Testis (tissue), 3 donors: ENCODE results near the gene TRIM41. TPM values are rescaled to one million over a fixed set of nuclear protein-coding genes. Genes with fewer than 3 reads are reported as not detected.

Experiments used
- DNase-seq: peaks from one replicate; pipeline ENCODE4 v3.0.0-alpha.2; 2019
- H3K27ac ChIP-seq, 2 donors: fragments of 200-600 bp; sonication (generic); one replicate each; pipeline ENCODE4 v1.5.1; 2019
- H3K27me3 ChIP-seq: fragments of 200-600 bp; sonication (generic); one replicate; pipeline ENCODE4 v1.5.1; 2019
- H3K36me3 ChIP-seq: fragments of 200-600 bp; sonication (generic); one replicate; pipeline ENCODE4 v1.5.1; 2017; ENCODE audit warnings: low read depth; ENCODE audit errors: missing control alignments
- H3K4me1 ChIP-seq: fragments of 200-600 bp; sonication (generic); one replicate; pipeline ENCODE4 v1.5.1; 2019
- H3K4me3 ChIP-seq, 2 donors: fragments of 200-600 bp; sonication (generic); one replicate each; pipeline ENCODE4 v1.5.1; 2017 to 2019
- H3K9me3 ChIP-seq: fragments of 200-600 bp; sonication (generic); one replicate; pipeline ENCODE4 v1.5.1; 2017
- POLR2A ChIP-seq: fragments of 450-650 bp; IDR thresholded peaks from one replicate; pipeline ENCODE4 v1.6.1; 2017; ENCODE audit warnings: antibody characterized with exemption, mild to moderate bottlenecking, moderate library complexity
- WGBS, 2 donors: methylation state at CpG; one replicate each; pipeline ENCODE4 v1.1.5; 2018; 5-methylcytosine and 5-hydroxymethylcytosine counted together
- intact Hi-C: fragments of 100-400 bp; cut with DNase I; formaldehyde crosslinking; loops from one replicate; pipeline ENCODE4 v1.15.1; 2023; ENCODE audit warnings: low total_unique reads
- polyA plus RNA-seq: library from polyadenylated mRNA; stranded (reverse); fragments of 350-450 nt; fragmentation: Illumina TruSeq; extraction: RNeasy Lipid Tissue Mini Kit (QIAGEN cat#74804); gene quantifications from one replicate; pipeline ENCODE4 v1.2.3, GENCODE V29; 2014; ENCODE audit warnings: low read depth, low replicate concordance; ENCODE audit not compliant: insufficient read depth
- total RNA-seq, 2 donors: library from RNA; depleted of rRNA; stranded (reverse); fragments of >200 nt; gene quantifications; one replicate each; pipeline ENCODE4 v1.2.3, GENCODE V29; 2016
- TF ChIP-seq, protein P1 (sequence below), 3 experiments: fragments of 450-650 bp in 2 of 3; fragments of 200-600 bp in 1 of 3; sonication (generic) in 1 of 3; IDR thresholded peaks; one replicate each; pipeline ENCODE4 v1.5.1; 2016 to 2019; ENCODE audit warnings: antibody characterized with exemption in 3 of 3, mild to moderate bottlenecking in 2 of 3, moderate library complexity in 1 of 3

Gene TRIM41
- total and polyA plus RNA-seq, 3 donors from 2014 or later = 39.6 to 61.5 (median 53.1) TPM

DNA sequence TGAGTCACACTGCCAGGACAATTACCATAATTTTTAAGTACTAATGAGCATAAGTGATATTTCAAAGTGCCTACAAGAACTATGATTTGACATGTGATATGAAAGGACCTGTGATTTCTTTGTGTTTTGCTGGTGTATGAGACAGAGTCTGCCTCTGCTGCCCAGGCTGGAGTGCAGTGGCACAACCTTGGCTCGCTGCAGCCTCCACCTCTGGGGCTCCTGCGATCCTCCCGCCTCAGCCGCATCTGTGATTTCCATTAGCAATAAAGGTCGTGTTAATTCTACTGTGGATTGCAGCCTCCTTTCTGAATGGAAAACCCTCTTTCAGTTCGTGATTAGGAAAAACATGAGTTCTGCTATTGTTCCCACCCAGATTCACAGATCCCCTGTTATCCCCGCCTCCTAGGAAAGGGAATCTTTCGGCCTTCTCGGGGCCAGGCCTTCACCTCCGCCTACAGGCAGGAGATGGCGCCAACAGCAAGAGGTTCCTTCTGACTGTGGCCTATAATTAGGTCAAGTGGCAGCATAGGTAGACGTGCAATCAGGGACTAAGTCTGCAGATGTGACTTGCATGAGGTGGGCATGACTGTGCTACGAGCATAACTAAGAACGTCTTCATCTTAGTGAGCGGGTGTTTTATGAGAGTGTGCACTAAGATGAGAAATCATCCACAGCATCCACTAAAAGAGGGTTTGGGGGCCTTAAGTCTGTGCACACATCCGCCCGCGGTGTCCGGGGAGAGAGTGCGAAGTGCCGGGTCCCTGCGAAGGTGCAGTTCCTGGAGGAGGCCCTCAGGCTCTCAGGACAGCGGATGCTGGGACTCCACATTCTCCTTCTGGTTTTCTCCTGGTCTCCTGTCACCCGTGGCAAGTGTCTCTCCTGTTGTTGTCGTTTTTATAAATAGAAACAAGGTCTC, 41.2 kb upstream of the TRIM41 start:
- Histone ChIP-seq H3K27ac (no peak overlapping the region), H3K4me1 (no peaks in the 10 kb centered on the region), H3K9me3 (no peaks in the 10 kb centered on the region), H3K27me3 (no peaks in the 10 kb centered on the region), H3K4me3 (no peak overlapping the region), H3K36me3 (no peaks in the 10 kb centered on the region)
- TF ChIP-seq, protein P1, sequence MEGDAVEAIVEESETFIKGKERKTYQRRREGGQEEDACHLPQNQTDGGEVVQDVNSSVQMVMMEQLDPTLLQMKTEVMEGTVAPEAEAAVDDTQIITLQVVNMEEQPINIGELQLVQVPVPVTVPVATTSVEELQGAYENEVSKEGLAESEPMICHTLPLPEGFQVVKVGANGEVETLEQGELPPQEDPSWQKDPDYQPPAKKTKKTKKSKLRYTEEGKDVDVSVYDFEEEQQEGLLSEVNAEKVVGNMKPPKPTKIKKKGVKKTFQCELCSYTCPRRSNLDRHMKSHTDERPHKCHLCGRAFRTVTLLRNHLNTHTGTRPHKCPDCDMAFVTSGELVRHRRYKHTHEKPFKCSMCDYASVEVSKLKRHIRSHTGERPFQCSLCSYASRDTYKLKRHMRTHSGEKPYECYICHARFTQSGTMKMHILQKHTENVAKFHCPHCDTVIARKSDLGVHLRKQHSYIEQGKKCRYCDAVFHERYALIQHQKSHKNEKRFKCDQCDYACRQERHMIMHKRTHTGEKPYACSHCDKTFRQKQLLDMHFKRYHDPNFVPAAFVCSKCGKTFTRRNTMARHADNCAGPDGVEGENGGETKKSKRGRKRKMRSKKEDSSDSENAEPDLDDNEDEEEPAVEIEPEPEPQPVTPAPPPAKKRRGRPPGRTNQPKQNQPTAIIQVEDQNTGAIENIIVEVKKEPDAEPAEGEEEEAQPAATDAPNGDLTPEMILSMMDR (IDR thresholded peaks at IDR 0.05) = peak; percentile 45 to 54 (median 52)
- no peak for TF ChIP-seq POLR2A
- peak; percentile 82 for DNase-seq
- WGBS, 2 donors = 33 to 40% methylated on average over 24 to 25 of the region's 25 CpGs
- intact Hi-C loops = no loop called here

DNA sequence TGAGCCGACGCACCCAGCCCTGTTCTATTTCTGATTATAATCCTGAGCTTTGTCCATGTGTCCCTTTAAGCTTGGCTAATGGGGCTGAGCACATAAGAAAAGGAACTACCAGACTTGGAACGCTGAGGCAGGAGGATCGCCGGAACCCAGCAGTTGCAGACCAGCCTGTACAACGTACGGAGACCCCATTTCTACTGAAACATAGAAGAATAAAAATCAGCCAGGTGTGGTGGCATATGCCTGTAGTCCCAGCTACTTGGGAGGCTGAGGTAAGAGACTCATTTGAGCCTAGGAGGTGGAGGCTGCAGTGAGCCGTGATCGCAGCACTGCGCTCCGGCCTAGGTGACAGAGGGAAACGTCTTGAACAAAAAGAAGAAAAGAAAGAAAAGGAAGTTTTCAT, 40.4 kb upstream of the TRIM41 start:
- no peaks in the 10 kb centered on the region for H3K4me1 ChIP-seq
- WGBS, 2 donors = 56 to 83% methylated on average over 12 of the region's 12 CpGs
- no peaks in the 10 kb centered on the region for H3K27me3 ChIP-seq
- H3K4me3 ChIP-seq = no peak overlapping the region
- H3K36me3 ChIP-seq = no peaks in the 10 kb centered on the region
- no peak overlapping the region for H3K27ac ChIP-seq
- no peak for DNase-seq
- H3K9me3 ChIP-seq = no peaks in the 10 kb centered on the region
- TF ChIP-seq POLR2A = no peak
- TF ChIP-seq, protein P1 (IDR thresholded peaks at IDR 0.05) = no peak
- intact Hi-C loops = no loop called here

- H3K27me3 ChIP-seq = no peaks in the 10 kb centered on the region
- no peak overlapping the region for H3K27ac ChIP-seq
- H3K9me3 ChIP-seq = no peaks in the 10 kb centered on the region
- 63% methylated on average over 16 of the region's 16 CpGs for WGBS, 2 donors
- no peak for TF ChIP-seq POLR2A
- TF ChIP-seq, protein P1 (IDR thresholded peaks at IDR 0.05) = no peak
- no peaks in the 10 kb centered on the region for H3K36me3 ChIP-seq
- intact Hi-C loops = no loop called here
- H3K4me3 ChIP-seq = peak overlapping the region; percentile 61
- H3K4me1 ChIP-seq = no peaks in the 10 kb centered on the region
- no peak for DNase-seq
These were observed 38.2 kb upstream of the TRIM41 start for GRCh38 chr5:181184845-181185216.

GRCh38 chr5:181185560-181185959, 37.5 kb upstream of the TRIM41 start:
- no peaks in the 10 kb centered on the region for H3K4me1 ChIP-seq
- TF ChIP-seq POLR2A = no peak
- TF ChIP-seq, protein P1 (IDR thresholded peaks at IDR 0.05) = no peak
- intact Hi-C loops = no loop called here

More at GRCh38 chr5:181185560-181185959, 37.5 kb upstream of the TRIM41 start:
- H3K27ac ChIP-seq = no peak overlapping the region
- no peak overlapping the region for H3K4me3 ChIP-seq
- H3K9me3 ChIP-seq = no peaks in the 10 kb centered on the region
- no peak for DNase-seq
- H3K36me3 ChIP-seq = no peaks in the 10 kb centered on the region
- no peaks in the 10 kb centered on the region for H3K27me3 ChIP-seq
- WGBS, 2 donors = 48 to 65% methylated on average over 11 to 13 of the region's 13 CpGs
